NK-92 (cell line): ENCODE measurements around the gene PCED1A.

Source experiments
- DNase-seq: peaks from one replicate; lab custom pipeline; 2025; ENCODE audit not compliant: unreplicated experiment; lab: John Stamatoyannopoulos, UW

Gene PCED1A

GRCh38 chr20:2866236-2866635 is 25.8 kb upstream of the PCED1A start:
- no peak for DNase-seq

GRCh38 chr20:2865630-2866029 is 25.2 kb upstream of the PCED1A start:
- no peak for DNase-seq

- DNase-seq, result no peak
Measured at GRCh38 chr20:2865101-2865500, 24.6 kb upstream of the PCED1A start.

- no peak for DNase-seq
Measured at GRCh38 chr20:2864626-2865025, 24.2 kb upstream of the PCED1A start.

- DNase-seq, result no peak
Measured at GRCh38 chr20:2859330-2860121, 19.1 kb upstream of the PCED1A start.

- no peak for DNase-seq
Measured at GRCh38 chr20:2858591-2858990, 18.1 kb upstream of the PCED1A start.

- DNase-seq, result no peak
Measured at GRCh38 chr20:2851086-2851485, 10.6 kb upstream of the PCED1A start.

- DNase-seq, result no peak
Measured at GRCh38 chr20:2849529-2849928, 9.1 kb upstream of the PCED1A start.

- no peak for DNase-seq
Measured at GRCh38 chr20:2847802-2848201, 7.3 kb upstream of the PCED1A start.

- no peak for DNase-seq
Measured at GRCh38 chr20:2846698-2847097, 6.2 kb upstream of the PCED1A start.

- DNase-seq, result no peak
Measured at GRCh38 chr20:2845607-2846006, 5.2 kb upstream of the PCED1A start.

- no peak for DNase-seq
Measured at GRCh38 chr20:2840967-2841531, 594 bp upstream of the PCED1A start.

GRCh38 chr20:2839732-2840137 is 720 bp downstream of the PCED1A start:
- DNase-seq, result no peak

- DNase-seq, result no peak
Measured at GRCh38 chr20:2838847-2839671, 1.4 kb downstream of the PCED1A start.

- no peak for DNase-seq
Measured at GRCh38 chr20:2838170-2838797, 2.2 kb downstream of the PCED1A start.

- DNase-seq, result no peak
Measured at GRCh38 chr20:2837221-2837960, 3.1 kb downstream of the PCED1A start.

- DNase-seq, result no peak
Measured at GRCh38 chr20:2836035-2836434, 4.4 kb downstream of the PCED1A start.

- no peak for DNase-seq
Measured at GRCh38 chr20:2835331-2835796, 5.1 kb downstream of the PCED1A start.

GRCh38 chr20:2834401-2835110 is 5.9 kb downstream of the PCED1A start:
- no peak for DNase-seq

- DNase-seq, result no peak
Measured at GRCh38 chr20:2833761-2834160, 6.7 kb downstream of the PCED1A start.
